ENCODE data around the gene GTPBP2. TPM values are rescaled to one million over a fixed set of nuclear protein-coding genes. Genes with fewer than 3 reads are reported as not detected.

GTPBP2 gene
- total RNA-seq, 3 donors from 2014 or later, result 61.1 to 100 (median 82.1) TPM

- ATAC-seq, result no peak
- H3K36me3 ChIP-seq (ENCODE audit: low read depth), result no peaks in the 10 kb centered on the region
Observed at GRCh38 chr6:43623880-43624785, 4.9 kb downstream of the GTPBP2 start.

GRCh38 chr6:43622541-43622940 is 6.5 kb downstream of the GTPBP2 start:
- no peaks in the 10 kb centered on the region for H3K9me3 ChIP-seq
- H3K4me3 ChIP-seq, result no peak overlapping the region
- no peak for DNase-seq
- peaks cover 8% of the 10 kb centered on the region for H3K4me1 ChIP-seq (ENCODE audit: low read depth)
- no peak for TF ChIP-seq CTCF (IDR thresholded peaks at IDR 0.05)
- no peaks in the 10 kb centered on the region for H3K36me3 ChIP-seq (ENCODE audit: low read depth)
- intact Hi-C loops (cut with DNase I, micrococcal nuclease), result no loop called here
- no peak for ATAC-seq

More at GRCh38 chr6:43623880-43624785, 4.9 kb downstream of the GTPBP2 start:
- no peak for DNase-seq
- Histone ChIP-seq H3K4me1 (ENCODE audit: low read depth) (peaks cover 11% of the 10 kb centered on the region), H3K4me3 (no peak overlapping the region), H3K9me3 (no peaks in the 10 kb centered on the region)
- intact Hi-C loops (cut with DNase I, micrococcal nuclease), result no loop called here
- no peak for TF ChIP-seq CTCF (IDR thresholded peaks at IDR 0.05)

- Histone ChIP-seq H3K36me3 (ENCODE audit: low read depth) (no peaks in the 10 kb centered on the region), H3K4me3 (no peak overlapping the region), H3K4me1 (ENCODE audit: low read depth) (peaks cover under 1% of the 10 kb centered on the region), H3K9me3 (no peaks in the 10 kb centered on the region)
- no peak for DNase-seq
- intact Hi-C loops (cut with DNase I, micrococcal nuclease), result no loop called here
- TF ChIP-seq CTCF (IDR thresholded peaks at IDR 0.05), result no peak
- ATAC-seq, result no peak
Observed at GRCh38 chr6:43621836-43622180, 7.3 kb downstream of the GTPBP2 start.

GRCh38 chr6:43621078-43621835 is 7.8 kb downstream of the GTPBP2 start:
- no peak for TF ChIP-seq CTCF (IDR thresholded peaks at IDR 0.05)
- Histone ChIP-seq H3K4me3 (no peak overlapping the region), H3K36me3 (ENCODE audit: low read depth) (no peaks in the 10 kb centered on the region), H3K4me1 (ENCODE audit: low read depth) (no peaks in the 10 kb centered on the region), H3K9me3 (no peaks in the 10 kb centered on the region)
- DNase-seq (no peak), ATAC-seq (no peak)
- intact Hi-C loops (cut with DNase I, micrococcal nuclease), result no loop called here

GRCh38 chr6:43616725-43617472 is 12.2 kb downstream of the GTPBP2 start:
- Histone ChIP-seq H3K36me3 (ENCODE audit: low read depth) (no peaks in the 10 kb centered on the region), H3K4me1 (ENCODE audit: low read depth) (no peaks in the 10 kb centered on the region), H3K4me3 (no peak overlapping the region), H3K9me3 (no peaks in the 10 kb centered on the region)
- ATAC-seq (no peak), DNase-seq (no peak)
- intact Hi-C loops (cut with DNase I, micrococcal nuclease), result no loop called here
- no peak for TF ChIP-seq CTCF (IDR thresholded peaks at IDR 0.05)

Measured in mucosa of descending colon (tissue), 3 donors.